ENCODE measurements around the gene TTC28. TPM values are rescaled to one million over a fixed set of nuclear protein-coding genes. Genes with fewer than 3 reads are reported as not detected.

TTC28 gene
- total RNA-seq, 1 donor from 2014 or later, result 7.9 TPM

GRCh38 chr22:28608546-28608945 is 71.1 kb downstream of the TTC28 start:
- no peak for TF ChIP-seq CTCF (IDR thresholded peaks at IDR 0.05)
- DNase-seq (no peak), ATAC-seq (ENCODE audit: low read depth) (no peak)
- H3K9me3 Mint-ChIP-seq, result no peaks in the 10 kb centered on the region
- H3K36me3 Mint-ChIP-seq (ENCODE audit: low read depth), result no peaks in the 10 kb centered on the region
- ChIA-PET CTCF (interaction anchor here (0.7 to 1.6 kb wide), 4 partner anchors 8 to 485 kb away, joined by 3 read pairs; no protein-coding TSS in a partner anchor), POLR2A (no interaction called here)
- H3K27ac Mint-ChIP-seq, result no peak overlapping the region
- H3K27me3 Mint-ChIP-seq, result peaks cover 20% of the 10 kb centered on the region
- H3K4me1 Mint-ChIP-seq, result no peaks in the 10 kb centered on the region
- intact Hi-C loops (cut with micrococcal nuclease), result no loop called here
- H3K4me3 Mint-ChIP-seq, result no peak overlapping the region

- intact Hi-C loops (cut with micrococcal nuclease), result no loop called here
- CTCF ChIA-PET, result interaction anchor here (0.8 to 1.6 kb wide), 3 partner anchors 222 to 485 kb away, joined by 3 read pairs; no protein-coding TSS in a partner anchor
Observed at GRCh38 chr22:28607795-28608194, 71.8 kb downstream of the TTC28 start.

GRCh38 chr22:28604966-28605761 is 74.5 kb downstream of the TTC28 start:
- H3K4me3 Mint-ChIP-seq, result no peak overlapping the region
- intact Hi-C loops (cut with micrococcal nuclease), result no loop called here
- no peaks in the 10 kb centered on the region for H3K9me3 Mint-ChIP-seq
- no peaks in the 10 kb centered on the region for H3K4me1 Mint-ChIP-seq
- no peak for ATAC-seq (ENCODE audit: low read depth)
- no peaks in the 10 kb centered on the region for H3K36me3 Mint-ChIP-seq (ENCODE audit: low read depth)
- CTCF ChIA-PET, result interaction anchor here (1.8 to 6.2 kb wide), 3 partner anchors 223 to 434 kb away, joined by 6 to 77 read pairs (median 8); no protein-coding TSS in a partner anchor
- POLR2A ChIA-PET, result no interaction called here
- no peak for TF ChIP-seq CTCF (IDR thresholded peaks at IDR 0.05)
- H3K27me3 Mint-ChIP-seq, result peaks cover 11% of the 10 kb centered on the region
- H3K27ac Mint-ChIP-seq, result no peak overlapping the region
- DNase-seq, result no peak

More at GRCh38 chr22:28607795-28608194, 71.8 kb downstream of the TTC28 start:
- Mint-ChIP-seq H3K9me3 (no peaks in the 10 kb centered on the region), H3K4me1 (no peaks in the 10 kb centered on the region), H3K36me3 (ENCODE audit: low read depth) (no peaks in the 10 kb centered on the region), H3K4me3 (no peak overlapping the region), H3K27ac (no peak overlapping the region), H3K27me3 (peaks cover 20% of the 10 kb centered on the region)
- ATAC-seq (ENCODE audit: low read depth), result no peak
- POLR2A ChIA-PET, result no interaction called here
- TF ChIP-seq CTCF (IDR thresholded peaks at IDR 0.05), result no peak
- DNase-seq, result no peak

GRCh38 chr22:28601915-28602314 is 77.7 kb downstream of the TTC28 start:
- H3K4me1 Mint-ChIP-seq, result no peaks in the 10 kb centered on the region

More at GRCh38 chr22:28601915-28602314, 77.7 kb downstream of the TTC28 start:
- no peak overlapping the region for H3K27ac Mint-ChIP-seq
- ChIA-PET POLR2A (interaction anchor here (0.5 kb wide), 1 partner anchor 159 kb away, joined by 13 read pairs; no protein-coding TSS in a partner anchor), CTCF (interaction anchor here (1.9 to 6.2 kb wide), 5 partner anchors 10 to 644 kb away, joined by 4 to 155 read pairs (median 14); no protein-coding TSS in a partner anchor)
- H3K36me3 Mint-ChIP-seq (ENCODE audit: low read depth), result no peaks in the 10 kb centered on the region
- H3K9me3 Mint-ChIP-seq, result no peaks in the 10 kb centered on the region
- H3K27me3 Mint-ChIP-seq, result peaks cover 5% of the 10 kb centered on the region
- intact Hi-C loops (cut with micrococcal nuclease), result loop anchor here (2.0 kb wide), 1 partner anchor 643 kb away; no protein-coding TSS in a partner anchor
- no peak for DNase-seq
- H3K4me3 Mint-ChIP-seq, result no peak overlapping the region
- no peak for TF ChIP-seq CTCF (IDR thresholded peaks at IDR 0.05)
- no peak for ATAC-seq (ENCODE audit: low read depth)
